GM21723 (cell line): ENCODE results near the gene FXYD2.

ENCODE experiments used
- ATAC-seq: cut with Tn5 transposase; IDR thresholded peaks from one replicate; pipeline ENCODE4 v1.9.1; 2021; ENCODE audit warnings: mild to moderate bottlenecking, moderate library complexity; ENCODE audit not compliant: unreplicated experiment

Gene FXYD2

GRCh38 chr11:117770061-117770460, 54.5 kb downstream of the FXYD2 start:
- no peak for ATAC-seq
